GM18517 (cell line): Measurements from ENCODE around the gene DEPDC4.

Experiments
- ATAC-seq: cut with Tn5 transposase; IDR thresholded peaks from one replicate; pipeline ENCODE4 v1.9.1; 2021; ENCODE audit warnings: mild to moderate bottlenecking, moderate library complexity; ENCODE audit not compliant: unreplicated experiment

Gene DEPDC4

GRCh38 chr12:100219328-100220109 is 47.4 kb downstream of the DEPDC4 start:
- ATAC-seq = no peak

GRCh38 chr12:100216337-100216736 is 50.5 kb downstream of the DEPDC4 start:
- ATAC-seq = no peak

GRCh38 chr12:100215209-100215608 is 51.7 kb downstream of the DEPDC4 start:
- no peak for ATAC-seq

DNA sequence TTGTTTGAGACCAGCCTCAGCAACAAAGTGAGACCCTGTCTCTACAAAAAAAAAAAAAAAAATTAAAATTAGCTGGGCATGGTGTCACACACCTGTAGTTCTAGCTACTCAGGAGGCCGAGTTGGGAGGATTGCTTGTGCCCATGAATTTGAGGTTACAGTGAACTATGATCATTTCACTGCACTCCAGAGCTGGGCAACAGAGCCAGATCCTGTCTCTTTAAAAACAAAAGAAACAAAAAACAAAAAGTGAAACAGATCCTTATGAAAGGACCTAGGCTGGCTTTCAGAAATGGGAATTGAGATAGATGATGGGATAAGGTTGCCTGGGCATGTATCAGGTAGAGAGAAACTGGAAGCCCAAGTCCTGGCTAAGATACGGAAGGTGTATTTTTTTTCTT is 52.4 kb downstream of the DEPDC4 start:
- no peak for ATAC-seq

- no peak for ATAC-seq
These were observed 53.6 kb downstream of the DEPDC4 start for GRCh38 chr12:100213016-100213891.

GRCh38 chr12:100211698-100212097 is 55.2 kb downstream of the DEPDC4 start:
- no peak for ATAC-seq

DNA sequence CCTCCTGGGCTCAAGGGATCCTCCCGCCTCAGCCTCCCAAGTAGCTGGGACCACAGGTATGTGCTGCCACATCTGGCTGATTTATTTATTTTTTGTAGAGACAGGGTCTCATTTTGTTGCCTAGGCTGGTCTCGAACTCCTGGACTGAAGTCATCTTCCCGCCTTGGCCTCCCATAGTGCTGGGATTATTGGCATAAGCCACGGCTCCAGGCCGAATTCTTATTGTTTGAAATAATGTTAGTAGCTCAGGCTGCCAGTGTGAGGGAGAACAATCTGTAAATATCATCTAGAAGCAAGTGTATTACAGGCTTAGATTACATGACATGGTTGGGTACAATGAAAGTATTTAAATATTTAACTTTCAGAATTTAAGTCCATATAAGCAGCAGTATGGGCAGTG is 58.0 kb downstream of the DEPDC4 start:
- no peak for ATAC-seq

DNA sequence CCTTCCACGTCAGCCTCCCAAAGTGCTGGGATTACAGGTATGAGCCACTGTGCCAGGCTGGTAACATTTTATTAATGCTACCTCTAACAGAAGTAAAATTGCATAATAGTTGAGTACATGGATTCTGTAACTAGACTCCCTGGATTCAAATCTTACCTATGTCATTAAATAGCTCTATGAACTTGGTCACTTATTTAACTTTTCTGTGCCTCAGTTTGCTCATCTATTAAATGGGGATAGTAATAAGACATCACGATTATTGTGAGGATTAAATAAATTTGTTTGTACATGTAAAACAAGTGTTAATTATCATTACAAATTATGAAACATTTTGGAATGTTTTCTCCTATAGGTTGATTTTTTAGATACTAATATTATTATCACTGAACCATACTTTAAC is 59.6 kb downstream of the DEPDC4 start:
- ATAC-seq = no peak

DNA sequence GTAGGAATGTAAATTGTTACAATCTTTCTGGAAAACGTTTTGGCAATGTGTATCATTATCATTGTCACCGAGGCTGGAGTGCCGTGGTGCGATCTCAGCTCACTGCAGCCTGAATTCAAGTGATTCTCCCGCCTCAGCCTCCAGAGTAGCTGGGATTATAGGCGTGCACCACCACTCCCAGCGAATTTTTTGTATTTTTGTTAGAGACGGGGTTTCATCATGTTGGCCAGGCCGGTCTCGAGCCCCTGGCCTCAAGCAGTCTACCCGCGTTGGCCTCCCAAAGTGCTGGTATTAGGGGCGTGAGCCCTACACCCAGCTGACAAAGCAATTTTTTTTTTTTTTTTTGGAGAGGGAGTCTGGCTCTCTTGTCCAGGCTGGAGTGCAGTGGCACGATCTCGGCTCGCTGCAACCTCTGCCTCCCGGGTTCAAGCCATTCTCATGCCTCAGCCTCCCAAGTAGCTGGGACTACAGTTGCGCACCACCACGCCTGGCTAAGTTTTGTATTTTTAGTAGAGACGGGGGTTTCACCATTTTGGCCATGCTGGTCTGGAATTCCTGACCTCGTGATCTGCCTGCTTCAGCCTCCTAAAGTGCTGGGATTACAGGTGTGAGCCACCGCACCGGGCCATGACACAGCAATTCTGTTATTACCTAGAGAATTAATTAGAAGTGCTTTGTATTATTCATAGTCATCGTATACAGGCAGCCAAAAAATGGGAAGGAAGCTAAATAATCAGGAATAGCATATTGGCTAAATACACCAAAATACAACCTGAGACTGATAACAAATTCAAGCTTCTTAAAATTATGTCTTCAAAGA is 65.1 kb downstream of the DEPDC4 start:
- no peak for ATAC-seq

- ATAC-seq = peak; percentile 91
These were observed 66.3 kb downstream of the DEPDC4 start, which contains the start of gene ACTR6 for GRCh38 chr12:100200463-100201181. Gene ACTR6, plus strand, starts transcription at chr12:100200815. Its CDS starts 37 bp downstream, at chr12:100200852.

DNA sequence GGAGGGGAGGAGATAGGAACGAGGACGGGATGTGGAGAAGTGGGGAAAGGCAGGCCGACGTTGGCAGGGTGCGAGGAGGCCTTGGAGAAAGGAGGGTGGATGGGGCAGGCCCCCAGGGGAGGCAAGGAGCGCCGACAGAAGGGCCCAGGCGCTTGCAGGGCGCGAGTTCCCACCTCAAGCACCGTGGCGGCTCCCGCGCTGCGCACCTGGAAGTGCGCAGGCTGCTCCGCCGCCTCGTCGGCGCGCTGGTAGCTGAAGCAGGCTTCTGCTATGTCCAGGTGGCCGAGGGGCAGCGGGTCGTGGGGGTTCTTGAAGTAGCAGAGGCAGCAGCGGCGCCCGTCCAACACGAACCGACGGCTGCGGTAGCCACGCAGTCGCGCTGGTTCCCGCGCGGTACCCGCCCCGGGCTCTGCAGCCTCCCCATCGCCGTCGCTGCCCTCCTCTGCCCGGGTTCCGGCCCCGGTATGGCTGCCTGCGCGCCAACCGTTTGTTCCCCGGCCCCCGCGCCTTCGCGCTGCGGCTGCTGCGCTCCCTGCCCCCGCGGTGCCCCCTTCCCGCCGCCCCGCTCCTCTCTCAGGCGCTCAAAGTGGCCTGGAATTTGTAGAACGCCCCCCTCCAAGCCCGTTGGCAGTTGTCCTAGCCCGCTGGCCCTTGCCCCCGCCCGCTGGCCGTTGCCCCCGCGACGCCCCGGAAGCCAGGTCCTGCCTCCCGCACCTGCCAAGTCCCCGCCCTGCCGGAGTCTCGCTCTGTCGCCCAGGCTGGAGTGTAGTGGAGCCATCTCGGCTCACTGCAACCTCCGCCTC is 67.3 kb downstream of the DEPDC4 start:
- peak; percentile 67 for ATAC-seq

DNA sequence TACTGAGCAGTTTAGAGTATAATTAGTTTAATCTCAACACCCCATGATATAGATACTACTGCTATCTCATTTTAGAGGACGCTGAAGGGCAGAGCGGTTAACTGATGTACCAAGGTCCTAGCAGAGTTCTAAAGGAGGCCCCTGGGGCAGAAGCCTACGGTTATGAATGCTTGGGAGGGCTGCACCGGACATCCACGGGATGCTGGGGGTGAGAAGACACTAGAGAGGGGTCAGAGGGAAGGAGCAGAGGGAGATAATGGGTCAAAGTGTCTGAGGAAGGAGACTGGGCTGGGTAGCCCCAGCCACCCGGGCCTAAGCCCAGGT is 67.9 kb downstream of the DEPDC4 start:
- no peak for ATAC-seq

- no peak for ATAC-seq
These were observed 69.4 kb downstream of the DEPDC4 start for GRCh38 chr12:100197486-100197885.

GRCh38 chr12:100193085-100193484 is 73.8 kb downstream of the DEPDC4 start:
- ATAC-seq = no peak
